ENCODE measurements around the gene ZNF580. TPM values are rescaled to one million over a fixed set of nuclear protein-coding genes. Genes with fewer than 3 reads are reported as not detected.

ZNF580 gene
- total and polyA plus RNA-seq, 3 donors from 2014 or later: 21.7 to 38.0 (median 37.6) TPM

DNA sequence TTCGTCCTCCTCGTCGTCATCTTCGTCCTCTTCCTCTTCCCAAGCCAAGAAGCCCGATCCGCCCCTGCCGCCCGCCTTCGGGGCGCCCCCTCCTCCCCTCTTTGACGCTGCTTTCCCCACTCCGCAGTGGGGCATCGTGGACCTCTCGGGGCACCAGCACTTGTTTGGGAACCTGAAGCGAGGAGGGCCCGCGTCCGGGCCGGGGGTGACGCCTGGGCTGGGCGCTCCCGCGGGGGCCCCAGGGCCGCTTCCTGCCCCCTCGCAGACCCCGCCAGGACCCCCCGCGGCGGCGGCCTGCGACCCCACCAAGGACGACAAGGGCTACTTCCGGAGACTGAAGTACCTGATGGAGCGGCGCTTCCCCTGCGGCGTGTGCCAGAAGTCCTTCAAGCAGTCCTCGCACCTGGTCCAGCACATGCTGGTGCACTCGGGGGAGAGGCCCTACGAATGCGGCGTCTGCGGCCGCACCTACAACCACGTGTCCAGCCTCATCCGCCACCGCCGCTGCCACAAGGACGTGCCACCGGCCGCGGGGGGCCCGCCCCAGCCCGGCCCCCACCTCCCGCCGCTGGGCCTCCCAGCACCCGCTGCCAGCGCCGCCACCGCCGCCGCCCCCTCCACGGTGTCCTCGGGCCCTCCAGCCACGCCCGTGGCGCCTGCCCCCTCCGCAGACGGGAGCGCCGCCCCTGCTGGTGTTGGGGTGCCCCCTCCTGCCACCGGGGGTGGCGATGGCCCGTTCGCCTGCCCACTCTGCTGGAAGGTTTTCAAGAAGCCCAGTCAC lies 26.7 kb upstream of the ZNF580 start:
- 72 to 82% methylated on average over 50 to 67 of the region's 75 CpGs for WGBS, 2 donors

GRCh38 chr19:55614711-55615542 lies 25.9 kb upstream of the ZNF580 start:
- intact Hi-C loops (cut with DNase I; ENCODE audit: low total_unique reads): no loop called here
- H3K36me3 ChIP-seq (ENCODE audit: low read depth, missing control alignments): no peaks in the 10 kb centered on the region
- 74 to 93% methylated on average over 6 to 79 of the region's 98 CpGs for WGBS, 2 donors
- no peak overlapping the region for H3K27ac ChIP-seq
- peaks cover 12% of the 10 kb centered on the region for H3K4me1 ChIP-seq
- no peaks in the 10 kb centered on the region for H3K9me3 ChIP-seq
- no peaks in the 10 kb centered on the region for H3K27me3 ChIP-seq
- peak overlapping the region in 1 of 2 donors; percentile 29 for H3K4me3 ChIP-seq
- DNase-seq: no peak
- TF ChIP-seq CTCF (IDR thresholded peaks at IDR 0.05) (no peak), POLR2A (IDR thresholded peaks at IDR 0.05) (no peak)

More for the DNA sequence above, 26.7 kb upstream of the ZNF580 start:
- Histone ChIP-seq H3K9me3 (no peaks in the 10 kb centered on the region), H3K4me3 (no peak overlapping the region), H3K4me1 (peaks cover 12% of the 10 kb centered on the region), H3K27me3 (no peaks in the 10 kb centered on the region), H3K27ac (no peak overlapping the region), H3K36me3 (ENCODE audit: low read depth, missing control alignments) (no peaks in the 10 kb centered on the region)
- no peak for DNase-seq
- TF ChIP-seq CTCF (IDR thresholded peaks at IDR 0.05) (no peak), POLR2A (IDR thresholded peaks at IDR 0.05) (no peak)
- intact Hi-C loops (cut with DNase I; ENCODE audit: low total_unique reads): no loop called here

DNA sequence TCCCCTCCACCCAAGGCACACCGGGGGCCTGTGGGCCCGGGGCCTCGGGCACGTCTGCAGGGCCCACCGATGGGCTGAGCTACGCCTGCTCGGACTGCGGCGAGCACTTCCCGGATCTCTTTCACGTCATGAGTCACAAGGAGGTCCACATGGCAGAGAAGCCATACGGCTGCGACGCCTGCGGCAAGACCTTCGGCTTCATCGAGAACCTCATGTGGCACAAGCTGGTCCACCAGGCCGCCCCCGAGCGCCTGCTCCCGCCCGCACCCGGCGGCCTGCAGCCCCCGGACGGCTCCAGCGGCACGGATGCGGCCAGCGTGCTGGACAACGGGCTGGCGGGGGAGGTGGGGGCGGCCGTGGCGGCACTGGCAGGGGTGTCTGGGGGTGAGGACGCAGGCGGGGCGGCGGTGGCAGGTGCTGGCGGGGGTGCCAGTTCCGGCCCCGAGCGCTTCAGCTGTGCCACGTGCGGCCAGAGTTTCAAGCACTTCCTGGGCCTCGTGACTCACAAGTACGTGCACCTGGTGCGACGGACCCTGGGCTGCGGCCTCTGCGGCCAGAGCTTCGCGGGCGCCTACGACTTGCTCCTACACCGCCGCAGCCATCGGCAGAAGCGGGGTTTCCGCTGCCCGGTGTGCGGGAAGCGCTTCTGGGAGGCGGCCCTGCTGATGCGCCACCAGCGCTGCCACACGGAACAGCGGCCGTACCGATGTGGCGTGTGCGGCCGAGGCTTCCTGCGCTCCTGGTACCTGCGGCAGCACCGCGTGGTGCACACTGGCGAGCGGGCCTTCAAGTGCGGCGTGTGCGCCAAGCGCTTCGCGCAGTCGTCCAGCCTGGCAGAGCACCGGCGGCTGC lies 25.0 kb upstream of the ZNF580 start:
- Histone ChIP-seq H3K9me3 (no peaks in the 10 kb centered on the region), H3K36me3 (ENCODE audit: low read depth, missing control alignments) (no peaks in the 10 kb centered on the region), H3K4me1 (peaks cover 12% of the 10 kb centered on the region), H3K27me3 (no peaks in the 10 kb centered on the region), H3K27ac (no peak overlapping the region), H3K4me3 (peak overlapping the region in 1 of 2 donors; percentile 29)
- intact Hi-C loops (cut with DNase I; ENCODE audit: low total_unique reads): no loop called here
- DNase-seq: no peak
- 84 to 86% methylated on average over 38 to 85 of the region's 88 CpGs for WGBS, 2 donors
- TF ChIP-seq CTCF (IDR thresholded peaks at IDR 0.05) (no peak), POLR2A (IDR thresholded peaks at IDR 0.05) (no peak)

DNA sequence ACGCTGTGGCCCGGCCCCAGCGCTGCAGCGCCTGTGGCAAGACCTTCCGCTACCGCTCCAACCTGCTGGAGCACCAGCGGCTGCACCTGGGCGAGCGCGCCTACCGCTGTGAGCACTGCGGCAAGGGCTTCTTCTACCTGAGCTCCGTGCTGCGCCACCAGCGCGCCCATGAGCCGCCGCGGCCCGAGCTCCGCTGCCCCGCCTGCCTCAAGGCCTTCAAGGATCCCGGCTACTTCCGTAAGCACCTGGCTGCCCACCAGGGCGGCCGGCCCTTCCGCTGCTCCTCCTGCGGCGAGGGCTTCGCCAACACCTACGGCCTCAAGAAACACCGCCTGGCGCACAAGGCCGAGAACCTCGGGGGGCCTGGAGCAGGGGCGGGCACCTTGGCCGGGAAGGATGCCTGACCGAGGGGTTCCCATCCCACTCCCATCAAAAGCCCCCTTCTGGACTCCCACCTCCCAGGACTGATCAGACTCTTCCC lies 24.4 kb upstream of the ZNF580 start:
- no peak for DNase-seq
- intact Hi-C loops (cut with DNase I; ENCODE audit: low total_unique reads): no loop called here
- peaks cover 6% of the 10 kb centered on the region for H3K4me1 ChIP-seq
- H3K27ac ChIP-seq: no peak overlapping the region
- H3K4me3 ChIP-seq: peak overlapping the region in 1 of 2 donors; percentile 29
- no peaks in the 10 kb centered on the region for H3K9me3 ChIP-seq
- H3K27me3 ChIP-seq: no peaks in the 10 kb centered on the region
- H3K36me3 ChIP-seq (ENCODE audit: low read depth, missing control alignments): no peaks in the 10 kb centered on the region
- WGBS, 2 donors: 75 to 90% methylated on average over 19 to 35 of the region's 38 CpGs
- TF ChIP-seq POLR2A (IDR thresholded peaks at IDR 0.05) (no peak), CTCF (IDR thresholded peaks at IDR 0.05) (no peak)
